PC-3 (cell line): ENCODE measurements around the gene KCTD2. TPM values are rescaled to one million over a fixed set of nuclear protein-coding genes. Genes with fewer than 3 reads are reported as not detected.

Source experiments
- ATAC-seq: fragments of 200-7000 bp; cut with Tn5 transposase; 2 replicates; pipeline ENCODE4 v1.9.1; 2020; ENCODE audit warnings: mild to moderate bottlenecking, moderate library complexity
- BruUV-seq: library from RNA; stranded (reverse); fragments of 400-500 nt; replicated peaks from 2 replicates; lab custom pipeline; 2021; lab: Mats Ljungman, UMichigan
- CTCF ChIA-PET: fragments of 300-600 bp; sonication (Branson Sonifier 250); formaldehyde crosslinking; loops from one replicate; lab custom pipeline; 2022; ENCODE audit warnings: antibody characterized with exemption; lab: Charles Lee
- POLR2A ChIA-PET: fragments of 300-600 bp; sonication (Branson Sonifier 250); formaldehyde crosslinking; loops from one replicate; lab custom pipeline; 2022; ENCODE audit warnings: antibody characterized with exemption; ENCODE audit not compliant: unreplicated experiment; lab: Charles Lee
- DNase-seq: peaks from one replicate; pipeline ENCODE4 v3.0.0-alpha.2; 2015
- H2AFZ ChIP-seq: fragments of 300-600 bp; sonication (generic); 2 replicates; pipeline ENCODE4 v1.6.0; 2016; ENCODE audit warnings: antibody characterized with exemption, low read length
- H3F3A ChIP-seq: fragments of 300-600 bp; sonication (generic); one replicate; pipeline ENCODE4 v1.6.0; 2017; ENCODE audit warnings: antibody characterized with exemption, low read length, control low read depth, mild to moderate bottlenecking; ENCODE audit not compliant: unreplicated experiment
- H3K27ac ChIP-seq: fragments of 300-600 bp; sonication (generic); 2 replicates; pipeline ENCODE4 v1.5.1; 2016; ENCODE audit warnings: mild to moderate bottlenecking, low read length
- H3K27me3 ChIP-seq: fragments of 300-600 bp; sonication (generic); 2 replicates; pipeline ENCODE4 v1.6.1; 2016; ENCODE audit warnings: low read length, mixed read lengths
- H3K36me3 ChIP-seq: fragments of 300-600 bp; sonication (generic); 2 replicates; pipeline ENCODE4 v1.6.1; 2016; ENCODE audit warnings: low read depth, mixed run types, low read length, mixed read lengths
- H3K4me1 ChIP-seq: fragments of 300-600 bp; sonication (generic); 2 replicates; pipeline ENCODE4 v1.5.1; 2016; ENCODE audit warnings: low read length; ENCODE audit not compliant: insufficient read depth
- H3K4me2 ChIP-seq: fragments of 300-600 bp; sonication (generic); 2 replicates; pipeline ENCODE4 v1.6.0; 2016; ENCODE audit warnings: low read length
- H3K4me3 ChIP-seq: fragments of 300-600 bp; sonication (generic); 2 replicates; pipeline ENCODE4 v1.5.1; 2016; ENCODE audit warnings: mild to moderate bottlenecking, low read length, mixed read lengths
- H3K79me2 ChIP-seq: fragments of 300-600 bp; sonication (generic); 2 replicates; pipeline ENCODE4 v1.6.1; 2017; ENCODE audit warnings: low read length, mixed read lengths
- H3K9ac ChIP-seq: fragments of 300-600 bp; sonication (generic); 2 replicates; pipeline ENCODE4 v1.6.0; 2016; ENCODE audit warnings: mild to moderate bottlenecking, low read length
- H3K9me2 ChIP-seq: fragments of 300-600 bp; sonication (generic); replicated peaks from 2 replicates; pipeline ENCODE4 v1.6.1; 2016; ENCODE audit warnings: mixed run types, low read length, mixed read lengths
- H3K9me3 ChIP-seq: fragments of 300-600 bp; sonication (generic); 2 replicates; pipeline ENCODE4 v1.6.1; 2016; ENCODE audit warnings: low read length, mixed read lengths
- H4K20me1 ChIP-seq: fragments of 300-600 bp; sonication (generic); 2 replicates; pipeline ENCODE4 v1.6.1; 2016; ENCODE audit warnings: low read length, mixed read lengths
- CTCF ChIP-seq: fragments of 300-600 bp; sonication (generic); conservative IDR thresholded peaks from 2 replicates; pipeline ENCODE4 v1.5.1; 2017; ENCODE audit warnings: antibody characterized with exemption, low read depth, mild to moderate bottlenecking, low read length
- EZH2 ChIP-seq: fragments of 300-600 bp; sonication (generic); IDR thresholded peaks from one replicate; pipeline ENCODE4 v1.6.1; 2017; ENCODE audit warnings: antibody characterized with exemption, mild to moderate bottlenecking, low read length; ENCODE audit not compliant: unreplicated experiment
- EZH2phosphoT487 ChIP-seq: fragments of 300-600 bp; sonication (generic); IDR thresholded peaks from 2 replicates; pipeline ENCODE4 v1.6.1; 2018; ENCODE audit warnings: mild to moderate bottlenecking, antibody characterized with exemption, low read length, borderline replicate concordance
- intact Hi-C: fragments of 100-400 bp; cut with micrococcal nuclease; formaldehyde crosslinking; loops from 2 replicates; pipeline ENCODE4 v1.9.0; 2023
- total RNA-seq: library from RNA; depleted of rRNA; stranded (reverse); fragments of >200 nt; gene quantifications from 2 replicates; pipeline ENCODE4 v1.2.3, GENCODE V29; 2014

The KCTD2 gene
- total RNA-seq, 1 experiment from 2014 or later = 28.0 TPM

GRCh38 chr17:75081611-75082540 is 34.9 kb downstream of the KCTD2 start:
- no TSS peak for BruUV-seq
- TF ChIP-seq CTCF = no peak
- no peak for TF ChIP-seq EZH2
- no peak for TF ChIP-seq EZH2phosphoT487
- intact Hi-C loops = no loop called here
- CTCF ChIA-PET = no interaction called here
- POLR2A ChIA-PET = no interaction called here
- Histone ChIP-seq H2AFZ (no peak overlapping the region), H3K27ac (no peak overlapping the region), H3K79me2 (no peaks in the 10 kb centered on the region), H3K36me3 (no peaks in the 10 kb centered on the region), H3K4me1 (peaks cover 32% of the 10 kb centered on the region), H4K20me1 (no peaks in the 10 kb centered on the region), H3K4me2 (no peak overlapping the region), H3K9me3 (no peaks in the 10 kb centered on the region), H3K9me2 (no peaks in the 10 kb centered on the region), H3K27me3 (no peaks in the 10 kb centered on the region), H3F3A (peaks cover 5% of the 10 kb centered on the region), H3K4me3 (no peak overlapping the region), H3K9ac (no peak overlapping the region)
- ATAC-seq = no peak
- DNase-seq = no peak

GRCh38 chr17:75082683-75083082 is 35.7 kb downstream of the KCTD2 start:
- ATAC-seq (no peak), DNase-seq (no peak)
- no peak overlapping the region for H3K4me2 ChIP-seq
- no peak for TF ChIP-seq EZH2phosphoT487
- no peak for TF ChIP-seq EZH2
- TF ChIP-seq CTCF = no peak
- no peak overlapping the region for H3K9ac ChIP-seq
- H3K79me2 ChIP-seq = no peaks in the 10 kb centered on the region
- intact Hi-C loops = no loop called here
- CTCF ChIA-PET = no interaction called here
- H3K9me2 ChIP-seq = no peaks in the 10 kb centered on the region
- peaks cover 31% of the 10 kb centered on the region for H3K4me1 ChIP-seq
- H3K27ac ChIP-seq = no peak overlapping the region
- no peak overlapping the region for H3K4me3 ChIP-seq
- H2AFZ ChIP-seq = no peak overlapping the region
- no peaks in the 10 kb centered on the region for H3K27me3 ChIP-seq
- peaks cover 5% of the 10 kb centered on the region for H3F3A ChIP-seq
- H3K36me3 ChIP-seq = no peaks in the 10 kb centered on the region
- H3K9me3 ChIP-seq = no peaks in the 10 kb centered on the region
- no TSS peak for BruUV-seq
- no peaks in the 10 kb centered on the region for H4K20me1 ChIP-seq
- POLR2A ChIA-PET = no interaction called here

- Histone ChIP-seq H3K4me2 (no peak overlapping the region), H2AFZ (no peak overlapping the region), H3K9ac (no peak overlapping the region), H3K27me3 (no peaks in the 10 kb centered on the region), H3K9me2 (no peaks in the 10 kb centered on the region), H3K36me3 (no peaks in the 10 kb centered on the region), H3K79me2 (no peaks in the 10 kb centered on the region), H3K27ac (no peak overlapping the region), H4K20me1 (no peaks in the 10 kb centered on the region), H3K9me3 (no peaks in the 10 kb centered on the region), H3K4me3 (no peak overlapping the region), H3K4me1 (peaks cover 25% of the 10 kb centered on the region), H3F3A (peaks cover 3% of the 10 kb centered on the region)
- intact Hi-C loops = no loop called here
- POLR2A ChIA-PET = no interaction called here
- ATAC-seq = no peak
- no TSS peak for BruUV-seq
- peak; percentile 37 for DNase-seq
- TF ChIP-seq EZH2phosphoT487 (no peak), EZH2 (no peak), CTCF (no peak)
- CTCF ChIA-PET = no interaction called here
These were observed 37.1 kb downstream of the KCTD2 start for GRCh38 chr17:75084039-75084660.
